ENCODE results near the gene FYN.

- no peak for TF ChIP-seq CTCF (IDR thresholded peaks at IDR 0.05)
- no peak for TF ChIP-seq POLR2A (IDR thresholded peaks at IDR 0.05)
- TF ChIP-seq POLR2AphosphoS5 (IDR thresholded peaks at IDR 0.05; ENCODE audit: insufficient read depth in 1 of 2, low read depth in 1 of 2): peak in 1 of 2 donors; percentile 66
Observed at GRCh38 chr6:111871725-111872400, 1.4 kb downstream of the FYN start.

All from vagina (tissue), 2 donors.